Osteoblast (primary cell): ENCODE measurements around the gene RPL36. TPM values are rescaled to one million over a fixed set of nuclear protein-coding genes. Genes with fewer than 3 reads are reported as not detected.
"Not testable (repeated sequence)": the region's sequence is repeated elsewhere in the genome, so short reads cannot be mapped to it uniquely, and the experiment has no call there.

Source experiments
- DNase-seq: peaks from one replicate; pipeline ENCODE4 v3.0.0; 2011; ENCODE audit warnings: low spot score, mixed read lengths; ENCODE audit not compliant: insufficient read length; ENCODE audit errors: missing footprints
- H2AFZ ChIP-seq: 2 replicates; pipeline ENCODE4 v1.6.0; 2011; ENCODE audit warnings: mild to moderate bottlenecking, low read length
- H3K27ac ChIP-seq: 2 replicates; pipeline ENCODE4 v1.5.1; 2011; ENCODE audit warnings: mild to moderate bottlenecking, low read depth, low read length, moderate library complexity
- H3K27me3 ChIP-seq: 2 replicates; pipeline ENCODE4 v1.6.0; 2012; ENCODE audit warnings: mild to moderate bottlenecking, control low read depth, inconsistent platforms, low read length, moderate library complexity; ENCODE audit not compliant: insufficient read depth
- H3K36me3 ChIP-seq: 2 replicates; pipeline ENCODE4 v1.5.1; 2011; ENCODE audit warnings: mild to moderate bottlenecking, low read length, control low read depth, moderate library complexity; ENCODE audit not compliant: insufficient read depth
- H3K4me1 ChIP-seq: 2 replicates; pipeline ENCODE4 v1.5.1; 2011; ENCODE audit warnings: mild to moderate bottlenecking, low read length, control low read depth, moderate library complexity; ENCODE audit not compliant: insufficient read depth
- H3K4me2 ChIP-seq: 2 replicates; pipeline ENCODE4 v1.6.0; 2011; ENCODE audit warnings: mild to moderate bottlenecking, low read length; ENCODE audit not compliant: insufficient read depth
- H3K4me3 ChIP-seq: fragments of 200-600 bp; sonication (generic); 3 replicates; pipeline ENCODE4 v1.5.1; 2012; ENCODE audit warnings: mild to moderate bottlenecking, low read length, inconsistent platforms; ENCODE audit not compliant: insufficient read depth
- H3K79me2 ChIP-seq: 2 replicates; pipeline ENCODE4 v1.6.0; 2012; ENCODE audit warnings: mild to moderate bottlenecking, low read length, control low read depth, inconsistent platforms; ENCODE audit not compliant: insufficient read depth
- H3K9me3 ChIP-seq: 2 replicates; pipeline ENCODE4 v1.5.1; 2011; ENCODE audit warnings: low read depth, low read length, control low read depth
- H4K20me1 ChIP-seq: 2 replicates; pipeline ENCODE4 v1.6.0; 2012; ENCODE audit warnings: mild to moderate bottlenecking, low read length, control low read depth; ENCODE audit not compliant: insufficient read depth
- total RNA-seq: library from RNA; depleted of rRNA; stranded (reverse); fragments of >200 nt; gene quantifications from 2 replicates; pipeline ENCODE4 v1.2.3, GENCODE V29; 2012
- TF ChIP-seq, protein P1 (sequence below): IDR thresholded peaks from 2 replicates; pipeline ENCODE4 v1.5.1; 2011; ENCODE audit warnings: mild to moderate bottlenecking, low read depth, low read length, moderate library complexity; ENCODE audit errors: extremely low read depth

The RPL36 gene
- total RNA-seq, 1 donor: 228 TPM

DNA sequence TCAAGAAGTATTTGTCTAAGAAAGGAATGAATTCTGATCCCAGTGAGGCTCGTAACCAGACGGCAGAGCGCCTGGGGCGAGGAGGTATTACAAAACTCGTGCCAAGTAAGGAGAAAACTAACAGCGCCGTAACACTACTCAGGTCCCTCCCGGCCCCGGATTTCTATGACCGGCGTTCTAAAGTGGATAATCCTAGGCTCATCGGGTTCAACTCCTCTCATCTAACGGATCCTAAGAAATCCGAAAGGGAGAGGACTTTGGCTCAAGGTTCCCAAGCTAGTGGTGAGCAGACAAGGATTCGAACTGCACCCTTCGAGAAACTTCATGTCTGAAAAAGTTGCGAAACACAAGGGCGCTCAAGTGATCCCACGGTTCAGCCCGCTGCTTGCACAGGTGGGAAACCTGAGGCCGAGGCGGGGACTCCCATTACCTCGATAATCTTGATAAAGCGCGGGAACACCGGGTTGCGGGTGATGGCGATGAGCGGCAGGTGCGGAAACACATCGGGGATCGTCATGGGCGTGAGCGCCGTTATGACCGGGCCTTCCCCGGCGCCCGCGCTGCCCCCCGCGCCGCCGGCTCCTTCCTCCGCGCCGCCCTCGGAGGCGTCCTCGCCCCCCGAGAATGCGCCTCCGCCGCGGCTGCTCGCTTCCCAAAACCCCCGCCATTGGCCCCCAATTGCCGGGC is 29.3 kb downstream of the RPL36 start:
- TF ChIP-seq, protein P1, sequence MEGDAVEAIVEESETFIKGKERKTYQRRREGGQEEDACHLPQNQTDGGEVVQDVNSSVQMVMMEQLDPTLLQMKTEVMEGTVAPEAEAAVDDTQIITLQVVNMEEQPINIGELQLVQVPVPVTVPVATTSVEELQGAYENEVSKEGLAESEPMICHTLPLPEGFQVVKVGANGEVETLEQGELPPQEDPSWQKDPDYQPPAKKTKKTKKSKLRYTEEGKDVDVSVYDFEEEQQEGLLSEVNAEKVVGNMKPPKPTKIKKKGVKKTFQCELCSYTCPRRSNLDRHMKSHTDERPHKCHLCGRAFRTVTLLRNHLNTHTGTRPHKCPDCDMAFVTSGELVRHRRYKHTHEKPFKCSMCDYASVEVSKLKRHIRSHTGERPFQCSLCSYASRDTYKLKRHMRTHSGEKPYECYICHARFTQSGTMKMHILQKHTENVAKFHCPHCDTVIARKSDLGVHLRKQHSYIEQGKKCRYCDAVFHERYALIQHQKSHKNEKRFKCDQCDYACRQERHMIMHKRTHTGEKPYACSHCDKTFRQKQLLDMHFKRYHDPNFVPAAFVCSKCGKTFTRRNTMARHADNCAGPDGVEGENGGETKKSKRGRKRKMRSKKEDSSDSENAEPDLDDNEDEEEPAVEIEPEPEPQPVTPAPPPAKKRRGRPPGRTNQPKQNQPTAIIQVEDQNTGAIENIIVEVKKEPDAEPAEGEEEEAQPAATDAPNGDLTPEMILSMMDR: no peak
- H3K9me3 ChIP-seq: no peaks in the 10 kb centered on the region
- peaks cover 3% of the 10 kb centered on the region for H3K36me3 ChIP-seq
- H3K4me1 ChIP-seq: peaks cover 23% of the 10 kb centered on the region
- H4K20me1 ChIP-seq: peaks cover 15% of the 10 kb centered on the region
- peaks cover 50% of the 10 kb centered on the region for H3K79me2 ChIP-seq
- DNase-seq: no peak
- no peaks in the 10 kb centered on the region for H3K27me3 ChIP-seq
- H3K4me2 ChIP-seq: peak overlapping the region; percentile 95
- H3K4me3 ChIP-seq: peak overlapping the region; percentile 95
- H3K27ac ChIP-seq: peak overlapping the region; percentile 98
- peak overlapping the region; percentile 63 for H2AFZ ChIP-seq

DNA sequence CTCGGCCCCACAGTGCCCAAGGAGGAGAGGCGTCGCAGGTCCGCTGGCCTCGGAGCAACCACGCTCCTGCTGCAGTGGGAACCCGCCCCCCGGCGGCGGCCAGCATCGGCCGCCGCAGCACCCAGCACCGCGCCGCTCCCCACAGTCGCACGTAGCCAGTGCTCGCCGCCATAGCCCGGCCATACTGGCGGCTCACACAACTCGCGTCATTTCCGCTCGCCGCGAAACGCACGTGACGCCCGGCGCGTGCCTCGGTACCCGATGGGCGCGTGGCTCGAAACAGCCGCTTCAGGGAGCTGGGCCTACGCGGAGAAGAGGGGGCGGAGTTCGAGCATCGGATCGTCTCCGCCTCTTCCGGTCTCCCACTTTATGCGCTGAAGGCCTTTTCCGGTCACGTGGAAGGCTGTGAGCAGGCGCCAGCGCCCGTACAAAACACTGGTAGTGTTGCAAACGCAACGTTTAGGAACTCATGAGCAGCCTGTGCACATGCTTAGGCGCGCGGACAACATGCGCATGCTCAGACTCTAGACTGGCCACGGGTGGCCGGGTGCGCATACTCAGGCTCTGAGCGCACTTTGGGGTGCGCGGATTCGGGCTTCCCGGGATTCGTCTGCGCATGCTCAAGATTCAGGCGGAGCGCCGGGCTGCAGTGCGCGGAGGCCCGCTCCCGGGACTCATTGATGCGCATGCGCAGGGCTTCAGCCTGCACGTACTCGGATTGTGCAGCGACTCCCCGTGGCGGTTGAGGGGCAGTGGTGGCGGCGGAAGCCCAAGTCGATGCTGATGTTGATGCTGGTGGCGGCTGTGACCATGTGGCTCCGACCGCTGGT is 30.1 kb downstream of the RPL36 start, which contains the start of the genes CATSPERD and LONP1:
TSS of gene CATSPERD (plus strand) at position 677 of the 830 bp plus-strand sequence. CDS start at position 778, 101 bp downstream.
TSS of gene LONP1 (minus strand) at position 186 of the 830 bp plus-strand sequence. CDS start at position 172, 14 bp downstream.
- Histone ChIP-seq H3K79me2 (peaks cover 43% of the 10 kb centered on the region), H3K4me1 (peaks cover 23% of the 10 kb centered on the region), H3K36me3 (peaks cover 3% of the 10 kb centered on the region), H4K20me1 (peaks cover 15% of the 10 kb centered on the region), H3K27ac (peak within 1 kb of the TSS; percentile 98), H3K27me3 (no peaks in the 10 kb centered on the region), H3K4me2 (peak within 1 kb of the TSS; percentile 95), H2AFZ (peak within 1 kb of the TSS; percentile 94), H3K4me3 (peak within 1 kb of the TSS; percentile 95), H3K9me3 (no peaks in the 10 kb centered on the region)
- peak; percentile 99 for DNase-seq
- TF ChIP-seq, protein P1: peak; percentile 88

DNA sequence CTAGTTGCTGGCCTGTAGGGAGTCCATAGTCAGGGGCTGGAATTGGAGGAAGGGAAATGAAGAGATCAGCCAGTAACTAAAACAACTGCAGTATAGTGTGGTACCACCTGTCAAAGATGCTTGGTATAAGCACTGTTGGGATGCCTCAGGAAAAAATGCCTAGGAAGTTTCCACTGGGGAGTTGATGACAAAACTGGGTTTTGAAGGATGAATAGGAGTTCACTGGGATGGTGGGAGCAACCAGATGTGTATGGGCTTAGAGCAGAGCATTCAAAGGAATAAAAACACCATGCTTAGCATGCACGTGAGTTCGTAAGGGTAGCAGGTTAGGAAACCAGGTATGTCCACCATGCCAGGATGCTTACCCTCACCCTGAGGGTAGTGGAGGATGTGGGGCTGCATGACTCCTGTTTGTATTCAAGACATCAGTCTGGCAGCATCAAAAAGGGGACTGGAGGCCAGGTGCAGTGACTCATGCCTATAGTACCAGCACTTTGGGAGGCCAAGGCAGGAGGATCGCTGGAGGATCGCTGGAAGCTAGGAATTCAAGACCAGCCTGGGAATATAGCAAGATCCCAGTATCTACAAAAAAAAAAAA is 37.5 kb downstream of the RPL36 start:
- Histone ChIP-seq H2AFZ (no peak overlapping the region), H3K27me3 (no peaks in the 10 kb centered on the region), H3K27ac (no peak overlapping the region), H3K4me3 (no peak overlapping the region), H3K79me2 (no peaks in the 10 kb centered on the region), H3K9me3 (peaks cover 2% of the 10 kb centered on the region), H3K36me3 (no peaks in the 10 kb centered on the region), H3K4me1 (no peaks in the 10 kb centered on the region), H4K20me1 (no peaks in the 10 kb centered on the region), H3K4me2 (no peak overlapping the region)
- DNase-seq: no peak
- TF ChIP-seq, protein P1: no peak

DNA sequence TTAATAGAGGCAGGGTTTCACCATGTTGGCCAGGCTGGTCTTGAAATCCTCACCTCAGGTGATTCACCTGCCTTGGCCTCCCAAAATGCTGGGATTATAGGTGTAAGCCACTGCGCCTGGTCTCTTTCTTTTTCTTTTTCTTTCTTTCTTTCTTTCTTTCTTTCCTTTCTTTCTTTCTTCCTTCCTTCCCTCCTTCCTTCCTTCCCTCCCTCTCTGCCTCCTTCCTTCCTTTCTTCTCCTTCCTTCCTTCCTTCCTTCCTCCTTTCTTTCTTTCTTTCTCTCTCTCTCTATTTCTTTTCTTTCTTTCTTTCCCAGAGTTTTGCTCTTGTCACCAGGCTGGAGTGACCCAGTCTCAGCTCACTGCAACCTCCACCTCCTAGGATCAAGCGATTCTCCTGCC is 43.1 kb downstream of the RPL36 start:
- not testable (repeated sequence) for H3K4me3 ChIP-seq, H3K27me3 ChIP-seq, H3K4me1 ChIP-seq, H4K20me1 ChIP-seq, H3K27ac ChIP-seq, H3K9me3 ChIP-seq, H3K4me2 ChIP-seq, H3K36me3 ChIP-seq, H2AFZ ChIP-seq, H3K79me2 ChIP-seq, DNase-seq
